Fibroblast of lung (primary cell): ENCODE results near the gene HSPA12B.

Experiments used
- EZH2 ChIP-seq: IDR thresholded peaks from 2 replicates; pipeline ENCODE4 v1.5.1; 2012; ENCODE audit warnings: low read length, control low read depth, mild to moderate bottlenecking; ENCODE audit errors: missing control alignments
- TF ChIP-seq, protein P1 (sequence below), 2 donors: IDR thresholded peaks in 1 of 2; conservative IDR thresholded peaks in 1 of 2; 1 replicate in 1 of 2; 2 replicates in 1 of 2; pipeline ENCODE4 v1.5.1; 2011 to 2012; ENCODE audit warnings: low read length in 2 of 2, control low read depth in 1 of 2, inconsistent platforms in 1 of 2, low read depth in 1 of 2, mild to moderate bottlenecking in 1 of 2

DNA sequence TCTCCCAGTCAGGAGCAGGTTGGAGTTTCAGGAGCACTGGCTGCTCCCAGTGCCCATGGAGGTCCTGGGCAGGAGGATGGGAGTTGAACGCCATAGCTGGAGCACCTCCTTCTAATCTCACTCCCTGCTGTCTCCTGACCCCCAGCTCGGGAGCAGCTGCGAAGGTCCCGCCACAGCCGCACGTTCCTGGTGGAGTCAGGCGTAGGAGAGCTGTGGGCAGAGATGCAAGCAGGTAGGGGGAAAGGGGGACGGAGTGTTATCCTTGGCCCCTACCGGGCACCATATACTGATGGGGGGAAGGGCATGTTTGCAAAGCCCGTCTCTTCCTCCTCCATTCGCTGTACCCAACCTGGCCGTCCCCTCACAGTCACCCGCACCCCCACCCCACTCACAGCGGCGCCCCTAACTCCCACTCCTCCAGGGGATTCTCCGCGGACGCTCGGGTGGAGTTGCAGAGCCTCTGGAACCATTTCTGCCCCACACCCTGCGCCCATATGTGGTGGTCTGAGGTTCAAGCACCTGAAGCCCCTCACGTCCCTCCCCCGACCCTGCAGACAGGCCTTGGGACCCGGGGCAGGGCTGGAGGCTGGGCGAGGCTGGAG lies 16.7 kb downstream of the HSPA12B start:
- TF ChIP-seq, protein P1, sequence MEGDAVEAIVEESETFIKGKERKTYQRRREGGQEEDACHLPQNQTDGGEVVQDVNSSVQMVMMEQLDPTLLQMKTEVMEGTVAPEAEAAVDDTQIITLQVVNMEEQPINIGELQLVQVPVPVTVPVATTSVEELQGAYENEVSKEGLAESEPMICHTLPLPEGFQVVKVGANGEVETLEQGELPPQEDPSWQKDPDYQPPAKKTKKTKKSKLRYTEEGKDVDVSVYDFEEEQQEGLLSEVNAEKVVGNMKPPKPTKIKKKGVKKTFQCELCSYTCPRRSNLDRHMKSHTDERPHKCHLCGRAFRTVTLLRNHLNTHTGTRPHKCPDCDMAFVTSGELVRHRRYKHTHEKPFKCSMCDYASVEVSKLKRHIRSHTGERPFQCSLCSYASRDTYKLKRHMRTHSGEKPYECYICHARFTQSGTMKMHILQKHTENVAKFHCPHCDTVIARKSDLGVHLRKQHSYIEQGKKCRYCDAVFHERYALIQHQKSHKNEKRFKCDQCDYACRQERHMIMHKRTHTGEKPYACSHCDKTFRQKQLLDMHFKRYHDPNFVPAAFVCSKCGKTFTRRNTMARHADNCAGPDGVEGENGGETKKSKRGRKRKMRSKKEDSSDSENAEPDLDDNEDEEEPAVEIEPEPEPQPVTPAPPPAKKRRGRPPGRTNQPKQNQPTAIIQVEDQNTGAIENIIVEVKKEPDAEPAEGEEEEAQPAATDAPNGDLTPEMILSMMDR (conservative IDR thresholded peaks at IDR 0.05 in 1 of 2, IDR thresholded peaks at IDR 0.05 in 1 of 2; ENCODE audit: low read depth in 1 of 2, low read length in 2 of 2), result no peak
- TF ChIP-seq EZH2, result no peak
